GM19023 (cell line): ENCODE measurements around the gene LRRK2.
"Not testable (repeated sequence)": the region's sequence is repeated elsewhere in the genome, so short reads cannot be mapped to it uniquely, and the experiment has no call there.

Experiments used
- ATAC-seq: cut with Tn5 transposase; IDR thresholded peaks from one replicate; pipeline ENCODE4 v1.9.1; 2021; ENCODE audit warnings: mild to moderate bottlenecking, moderate library complexity; ENCODE audit not compliant: unreplicated experiment

Gene LRRK2

GRCh38 chr12:40244526-40245156 is 19.8 kb downstream of the LRRK2 start:
- ATAC-seq = not testable (repeated sequence)

- ATAC-seq = no peak
These were observed 23.2 kb downstream of the LRRK2 start for GRCh38 chr12:40248034-40248433.

- peak; percentile 54 for ATAC-seq
These were observed 23.9 kb downstream of the LRRK2 start for GRCh38 chr12:40248585-40249297.

- ATAC-seq = not testable (repeated sequence)
These were observed 25.9 kb downstream of the LRRK2 start for GRCh38 chr12:40250652-40251051.

GRCh38 chr12:40253936-40254335 is 29.1 kb downstream of the LRRK2 start:
- no peak for ATAC-seq

- ATAC-seq = no peak
These were observed 29.8 kb downstream of the LRRK2 start for GRCh38 chr12:40254455-40255085.

GRCh38 chr12:40258371-40258770 is 33.6 kb downstream of the LRRK2 start:
- no peak for ATAC-seq

- ATAC-seq = peak; percentile 35
These were observed 37.1 kb downstream of the LRRK2 start for GRCh38 chr12:40261937-40262336.

GRCh38 chr12:40262657-40263056 is 37.9 kb downstream of the LRRK2 start:
- ATAC-seq = peak; percentile 89

- ATAC-seq = no peak
These were observed 39.0 kb downstream of the LRRK2 start for GRCh38 chr12:40263616-40264409.

GRCh38 chr12:40271981-40272664 is 47.3 kb downstream of the LRRK2 start:
- ATAC-seq = no peak

- no peak for ATAC-seq
These were observed 57.1 kb downstream of the LRRK2 start for GRCh38 chr12:40281791-40282364.

GRCh38 chr12:40286583-40286982 is 61.8 kb downstream of the LRRK2 start:
- no peak for ATAC-seq

GRCh38 chr12:40287369-40287975 is 62.7 kb downstream of the LRRK2 start:
- no peak for ATAC-seq

GRCh38 chr12:40292788-40293429 is 68.1 kb downstream of the LRRK2 start:
- ATAC-seq = no peak

GRCh38 chr12:40298341-40298740 is 73.5 kb downstream of the LRRK2 start:
- ATAC-seq = no peak

GRCh38 chr12:40300490-40300889 is 75.7 kb downstream of the LRRK2 start:
- no peak for ATAC-seq

- no peak for ATAC-seq
These were observed 84.2 kb downstream of the LRRK2 start for GRCh38 chr12:40309001-40309400.

GRCh38 chr12:40310211-40310610 is 85.4 kb downstream of the LRRK2 start:
- no peak for ATAC-seq
